ENCODE measurements around the gene GNB4. TPM values are rescaled to one million over a fixed set of nuclear protein-coding genes. Genes with fewer than 3 reads are reported as not detected.

The GNB4 gene
- total and polyA plus RNA-seq, 2 experiments from 2014 or later: 9.0 to 26.0 TPM

GRCh38 chr3:179473565-179473964 lies 22.3 kb upstream of the GNB4 start:
- no peaks in the 10 kb centered on the region for H3K9me3 ChIP-seq (ENCODE audit: low read depth)
- no peak overlapping the region for H3K27ac ChIP-seq

DNA sequence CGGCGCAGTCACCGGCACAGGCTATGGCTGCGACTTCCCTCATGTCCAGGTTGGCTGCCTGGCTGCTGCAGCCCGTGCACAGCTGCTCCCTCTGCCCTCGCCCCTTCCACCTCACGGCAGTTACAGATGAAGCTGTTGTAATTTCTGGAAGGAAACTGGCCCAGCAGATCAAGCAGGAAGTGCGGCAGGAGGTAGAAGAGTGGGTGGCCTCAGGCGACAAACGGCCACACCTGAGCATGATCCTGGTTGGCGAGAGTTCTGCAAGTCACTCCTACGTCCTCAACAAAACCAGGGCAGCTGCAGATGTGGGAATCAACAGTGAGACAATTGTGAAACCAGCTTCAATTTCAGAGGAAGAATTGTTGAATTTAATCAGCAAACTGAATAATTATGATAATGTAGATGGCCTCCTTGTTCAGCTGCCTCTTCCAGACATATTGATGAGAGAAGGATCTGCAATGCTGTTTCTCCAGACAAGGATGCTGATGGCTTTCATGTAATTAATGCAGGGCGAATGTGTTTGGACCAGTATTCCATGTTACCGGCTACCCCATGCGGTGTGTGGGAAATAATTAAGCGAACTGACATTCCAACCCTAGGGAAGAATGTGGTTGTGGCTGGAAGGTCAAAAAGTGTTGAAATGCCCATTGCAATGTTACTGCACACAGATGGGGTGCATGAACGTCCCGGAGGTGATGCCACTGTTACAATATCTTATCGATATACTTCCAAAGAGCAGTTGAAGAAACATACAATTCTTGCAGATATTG lies 13.2 kb upstream of the GNB4 start:
- no peaks in the 10 kb centered on the region for H4K20me1 ChIP-seq (ENCODE audit: insufficient read depth, poor library complexity, severe bottlenecking)
- no peak overlapping the region for H2AFZ ChIP-seq
- H3K4me1 ChIP-seq (ENCODE audit: insufficient read depth): no peaks in the 10 kb centered on the region
- no peaks in the 10 kb centered on the region for H3K27me3 ChIP-seq
- no peaks in the 10 kb centered on the region for H3K9me2 ChIP-seq (replicated peaks; ENCODE audit: insufficient read depth)
- H3K4me3 ChIP-seq: no peak overlapping the region
- TF ChIP-seq EZH2 (IDR thresholded peaks at IDR 0.05; ENCODE audit: borderline replicate concordance): no peak
- TF ChIP-seq CTCF (IDR thresholded peaks at IDR 0.05; ENCODE audit: poor library complexity): no peak
- no peak for TF ChIP-seq EZH2phosphoT487 (IDR thresholded peaks at IDR 0.05; ENCODE audit: low read depth, severe bottlenecking, unreplicated experiment)
- H3K79me2 ChIP-seq: no peaks in the 10 kb centered on the region
- H3K9me3 ChIP-seq (ENCODE audit: low read depth): no peaks in the 10 kb centered on the region
- no peak overlapping the region for H3K4me2 ChIP-seq
- H3K36me3 ChIP-seq (replicated peaks; ENCODE audit: insufficient read depth, low read depth): no peaks in the 10 kb centered on the region
- WGBS (ENCODE audit: low lambda C conversion rate, missing lambda C conversion rate): 75% methylated on average over 19 of the region's 19 CpGs
- no peak overlapping the region for H3K27ac ChIP-seq
- DNase-seq (ENCODE audit: low spot score): no peak

More at GRCh38 chr3:179473565-179473964, 22.3 kb upstream of the GNB4 start:
- Histone ChIP-seq H3K79me2 (no peaks in the 10 kb centered on the region), H4K20me1 (ENCODE audit: insufficient read depth, poor library complexity, severe bottlenecking) (no peaks in the 10 kb centered on the region), H3K4me3 (no peak overlapping the region), H3K4me2 (no peak overlapping the region), H2AFZ (no peak overlapping the region), H3K36me3 (replicated peaks; ENCODE audit: insufficient read depth, low read depth) (no peaks in the 10 kb centered on the region), H3K27me3 (no peaks in the 10 kb centered on the region), H3K4me1 (ENCODE audit: insufficient read depth) (no peaks in the 10 kb centered on the region), H3K9me2 (replicated peaks; ENCODE audit: insufficient read depth) (no peaks in the 10 kb centered on the region)
- DNase-seq (ENCODE audit: low spot score): no peak
- no peak for TF ChIP-seq EZH2 (IDR thresholded peaks at IDR 0.05; ENCODE audit: borderline replicate concordance)
- TF ChIP-seq CTCF (IDR thresholded peaks at IDR 0.05; ENCODE audit: poor library complexity): no peak
- TF ChIP-seq EZH2phosphoT487 (IDR thresholded peaks at IDR 0.05; ENCODE audit: low read depth, severe bottlenecking, unreplicated experiment): no peak
- 89% methylated on average over 4 of the region's 4 CpGs for WGBS (ENCODE audit: low lambda C conversion rate, missing lambda C conversion rate)

GRCh38 chr3:179463319-179463718 lies 12.0 kb upstream of the GNB4 start:
- no peak overlapping the region for H3K4me2 ChIP-seq
- no peaks in the 10 kb centered on the region for H3K79me2 ChIP-seq
- no peaks in the 10 kb centered on the region for H3K27me3 ChIP-seq
- no peak overlapping the region for H2AFZ ChIP-seq
- H3K9me2 ChIP-seq (replicated peaks; ENCODE audit: insufficient read depth): no peaks in the 10 kb centered on the region
- no peak for DNase-seq (ENCODE audit: low spot score)
- H3K9me3 ChIP-seq (ENCODE audit: low read depth): no peaks in the 10 kb centered on the region
- no peak overlapping the region for H3K27ac ChIP-seq
- TF ChIP-seq EZH2 (IDR thresholded peaks at IDR 0.05; ENCODE audit: borderline replicate concordance): no peak
- TF ChIP-seq CTCF (IDR thresholded peaks at IDR 0.05; ENCODE audit: poor library complexity): no peak
- no peak for TF ChIP-seq EZH2phosphoT487 (IDR thresholded peaks at IDR 0.05; ENCODE audit: low read depth, severe bottlenecking, unreplicated experiment)
- no peak overlapping the region for H3K4me3 ChIP-seq
- WGBS (ENCODE audit: low lambda C conversion rate, missing lambda C conversion rate): 78% methylated on average over 1 of the region's 1 CpG
- H3K36me3 ChIP-seq (replicated peaks; ENCODE audit: insufficient read depth, low read depth): no peaks in the 10 kb centered on the region
- H4K20me1 ChIP-seq (ENCODE audit: insufficient read depth, poor library complexity, severe bottlenecking): no peaks in the 10 kb centered on the region
- no peaks in the 10 kb centered on the region for H3K4me1 ChIP-seq (ENCODE audit: insufficient read depth)

Measured in hepatocyte (in vitro differentiated cells).